Activated T-cell treated with anti-CD3 and anti-CD28 coated beads, Interleukin-2, amount 50 U/mL, for 72 hours (primary cell): ENCODE results near the gene PRAMEF11. TPM values are rescaled to one million over a fixed set of nuclear protein-coding genes. Genes with fewer than 3 reads are reported as not detected.
"Not testable (repeated sequence)": the region's sequence is repeated elsewhere in the genome, so short reads cannot be mapped to it uniquely, and the experiment has no call there.

ENCODE experiments used
- ATAC-seq, 2 donors: fragments of 150-1000 bp; cut with Tn5 transposase; replicated peaks in 1 of 2; 2 replicates each; pipeline ENCODE4 v1.10.0; 2021; ENCODE audit warnings: moderate library complexity in 2 of 2, mild to moderate bottlenecking in 1 of 2
- DNase-seq, 2 donors: peaks; one replicate each; pipeline ENCODE4 v3.0.0; 2021 to 2022; ENCODE audit warnings: mixed read lengths in 1 of 2
- H3K27ac Mint-ChIP-seq: one replicate; pipeline ENCODE4 v1.8.0; 2022; ENCODE audit warnings: mild to moderate bottlenecking, moderate library complexity, mixed read lengths
- H3K27me3 Mint-ChIP-seq: one replicate; pipeline ENCODE4 v1.8.0; 2022; ENCODE audit warnings: low read depth, mixed read lengths
- H3K36me3 Mint-ChIP-seq, 2 donors: one replicate each; pipeline ENCODE4 v1.8.0; 2022; ENCODE audit warnings: mixed read lengths in 2 of 2, mild to moderate bottlenecking in 1 of 2; ENCODE audit not compliant: insufficient read depth in 2 of 2
- H3K4me1 Mint-ChIP-seq: one replicate; pipeline ENCODE4 v1.8.0; 2022; ENCODE audit warnings: low read depth, mixed read lengths
- H3K4me3 Mint-ChIP-seq, 2 donors: one replicate each; pipeline ENCODE4 v1.8.0; 2022; ENCODE audit warnings: mild to moderate bottlenecking in 2 of 2, mixed read lengths in 2 of 2, moderate library complexity in 2 of 2
- H3K9me3 Mint-ChIP-seq, 2 donors: one replicate each; pipeline ENCODE4 v1.8.0; 2022; ENCODE audit warnings: mixed read lengths in 2 of 2
- total RNA-seq, 2 donors: library from RNA; stranded (reverse); gene quantifications; one replicate each; pipeline ENCODE4 v1.2.3, GENCODE V29; 2022

The PRAMEF11 gene
- not detected for total RNA-seq

GRCh38 chr1:12831310-12831709, at the start of gene PRAMEF11:
Gene PRAMEF11 (minus strand): TSS chr1:12831410. CDS start chr1:12828789, 2,621 bp downstream.
- not testable (repeated sequence) for ATAC-seq, H3K4me3 Mint-ChIP-seq, H3K36me3 Mint-ChIP-seq, H3K27ac Mint-ChIP-seq, H3K9me3 Mint-ChIP-seq, DNase-seq, H3K27me3 Mint-ChIP-seq, H3K4me1 Mint-ChIP-seq

DNA sequence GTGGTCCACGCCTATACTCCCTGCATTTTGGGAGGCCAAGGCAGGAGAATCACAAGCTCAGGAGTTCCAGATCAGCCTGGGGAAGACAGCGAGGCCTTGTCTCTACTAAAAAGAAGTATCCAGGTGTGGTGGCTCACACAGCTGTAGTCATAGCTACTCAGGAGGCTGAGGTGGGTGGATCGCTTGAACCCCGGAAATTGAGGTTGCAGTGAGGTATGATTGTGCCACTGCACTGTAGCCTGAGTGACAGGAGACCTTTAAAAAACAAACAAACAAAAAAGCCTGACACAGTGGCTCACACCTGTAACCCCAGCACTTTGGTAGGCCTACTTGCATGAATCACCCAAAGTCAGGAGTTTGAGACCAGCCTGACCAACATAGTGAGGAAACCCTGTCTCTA, 47.2 kb upstream of the PRAMEF11 start:
- not testable (repeated sequence) for H3K9me3 Mint-ChIP-seq, H3K4me3 Mint-ChIP-seq, H3K27ac Mint-ChIP-seq, ATAC-seq, H3K27me3 Mint-ChIP-seq, H3K36me3 Mint-ChIP-seq, DNase-seq, H3K4me1 Mint-ChIP-seq

DNA sequence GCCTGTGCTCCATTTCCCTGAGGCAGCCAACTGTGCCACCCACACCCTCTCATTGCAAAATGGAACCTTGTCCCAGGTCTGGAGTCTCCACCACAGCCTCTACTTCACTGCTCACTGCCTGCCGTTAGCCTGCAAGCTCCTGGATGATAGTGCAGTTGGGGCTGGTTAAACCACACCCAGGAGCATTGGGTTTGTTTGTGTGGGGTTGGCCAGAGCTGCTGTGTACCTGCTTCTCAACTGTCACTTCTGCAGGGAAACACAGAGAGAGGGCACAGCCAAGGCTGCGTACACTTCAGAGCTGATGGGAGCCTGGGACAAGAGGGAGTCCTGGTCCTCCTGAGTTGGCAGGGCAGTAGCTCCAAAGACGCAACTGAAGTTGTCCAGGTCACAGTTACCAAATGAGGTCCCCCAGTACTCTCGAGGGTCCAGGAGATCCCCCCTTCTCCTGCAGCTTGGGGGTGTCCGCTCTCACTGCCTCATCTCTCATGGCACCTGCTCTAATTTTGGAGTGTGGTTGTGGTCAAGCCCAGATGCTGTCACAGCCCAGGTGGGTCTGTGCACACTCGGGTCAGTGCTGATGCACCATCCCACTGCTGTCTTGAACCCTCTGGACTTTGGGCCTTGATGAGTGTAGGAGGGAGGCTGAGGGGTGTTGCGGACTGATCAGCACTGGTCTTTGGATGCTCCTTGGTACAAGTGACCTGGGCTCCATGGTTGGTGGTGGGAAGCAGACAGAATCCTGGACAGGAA, 32.1 kb upstream of the PRAMEF11 start:
- not testable (repeated sequence) for ATAC-seq, H3K9me3 Mint-ChIP-seq, H3K27me3 Mint-ChIP-seq, H3K36me3 Mint-ChIP-seq, DNase-seq, H3K4me1 Mint-ChIP-seq, H3K4me3 Mint-ChIP-seq, H3K27ac Mint-ChIP-seq

DNA sequence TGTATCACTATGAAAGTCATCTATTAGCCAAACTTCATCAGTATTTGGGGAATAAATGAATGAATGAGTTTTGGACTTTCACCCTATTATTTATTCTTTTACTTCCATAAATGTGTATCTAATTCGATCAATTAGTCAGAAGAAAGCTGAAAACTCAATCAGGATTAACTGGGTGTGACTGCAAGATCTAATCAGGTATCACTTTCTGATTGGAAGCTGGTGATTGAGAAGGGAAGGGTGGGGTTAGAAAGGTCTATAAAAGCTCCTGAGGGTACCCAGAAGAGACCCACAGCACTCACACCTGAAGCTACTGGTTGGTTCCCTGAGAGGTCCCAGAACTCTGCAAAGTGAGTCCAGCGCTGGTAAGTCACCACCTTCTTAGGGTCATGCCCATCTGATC, 25.6 kb upstream of the PRAMEF11 start, which contains the start of gene PRAMEF2:
Gene PRAMEF2, plus strand, starts transcription at position 301 of the 400 bp plus-strand sequence. CDS start 1,924 bp downstream, outside the sequence.
- ATAC-seq, DNase-seq, H3K27me3 Mint-ChIP-seq, H3K4me1 Mint-ChIP-seq, H3K4me3 Mint-ChIP-seq, H3K36me3 Mint-ChIP-seq, H3K9me3 Mint-ChIP-seq, H3K27ac Mint-ChIP-seq: not testable (repeated sequence)

- Mint-ChIP-seq H3K4me3 (no peak overlapping the region), H3K36me3 (peaks cover 0 to 1% of the 10 kb centered on the region in 2 donors), H3K4me1 (no peaks in the 10 kb centered on the region), H3K27ac (no peak overlapping the region), H3K9me3 (peaks cover 0 to 6% of the 10 kb centered on the region in 2 donors), H3K27me3 (peaks cover 13% of the 10 kb centered on the region)
- DNase-seq (no peak), ATAC-seq (no peak)
Measured at GRCh38 chr1:12851779-12852178, 20.6 kb upstream of the PRAMEF11 start.

- not testable (repeated sequence) for H3K36me3 Mint-ChIP-seq, DNase-seq, H3K4me1 Mint-ChIP-seq, H3K4me3 Mint-ChIP-seq, ATAC-seq, H3K9me3 Mint-ChIP-seq, H3K27ac Mint-ChIP-seq
- H3K27me3 Mint-ChIP-seq: peaks cover 13% of the 10 kb centered on the region
Measured at GRCh38 chr1:12848620-12849019, 17.4 kb upstream of the PRAMEF11 start, which contains the start of gene HNRNPCL1. Gene HNRNPCL1 (minus strand): TSS chr1:12848720. CDS start chr1:12848289, 431 bp downstream.

- not testable (repeated sequence) for H3K4me3 Mint-ChIP-seq, H3K27ac Mint-ChIP-seq, DNase-seq, H3K27me3 Mint-ChIP-seq, H3K36me3 Mint-ChIP-seq, H3K4me1 Mint-ChIP-seq, ATAC-seq, H3K9me3 Mint-ChIP-seq
Measured at GRCh38 chr1:12833251-12833650, 2.0 kb upstream of the PRAMEF11 start.

DNA sequence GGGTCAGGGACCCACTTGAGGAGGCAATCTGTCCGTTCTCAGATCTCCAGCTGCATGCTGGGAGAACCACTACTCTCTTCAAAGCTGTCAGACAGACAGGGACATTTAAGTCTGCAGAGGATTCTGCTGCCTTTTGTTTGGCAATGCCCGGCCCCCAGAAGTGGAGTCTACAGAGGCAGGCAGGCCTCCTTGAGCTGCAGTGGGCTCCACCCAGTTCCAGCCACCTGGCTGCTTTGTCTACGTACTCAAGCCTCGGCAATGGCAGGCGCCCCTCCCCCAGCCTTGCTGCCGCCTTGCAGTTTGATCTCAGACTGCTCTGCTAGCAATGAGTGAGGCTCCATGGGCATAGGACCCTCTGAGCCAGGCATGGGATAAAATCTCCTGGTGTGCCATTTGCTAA, 12.1 kb downstream of the PRAMEF11 start:
- not testable (repeated sequence) for H3K4me3 Mint-ChIP-seq, ATAC-seq, H3K4me1 Mint-ChIP-seq, H3K9me3 Mint-ChIP-seq, DNase-seq, H3K27ac Mint-ChIP-seq, H3K36me3 Mint-ChIP-seq
- peaks cover 31% of the 10 kb centered on the region for H3K27me3 Mint-ChIP-seq

DNA sequence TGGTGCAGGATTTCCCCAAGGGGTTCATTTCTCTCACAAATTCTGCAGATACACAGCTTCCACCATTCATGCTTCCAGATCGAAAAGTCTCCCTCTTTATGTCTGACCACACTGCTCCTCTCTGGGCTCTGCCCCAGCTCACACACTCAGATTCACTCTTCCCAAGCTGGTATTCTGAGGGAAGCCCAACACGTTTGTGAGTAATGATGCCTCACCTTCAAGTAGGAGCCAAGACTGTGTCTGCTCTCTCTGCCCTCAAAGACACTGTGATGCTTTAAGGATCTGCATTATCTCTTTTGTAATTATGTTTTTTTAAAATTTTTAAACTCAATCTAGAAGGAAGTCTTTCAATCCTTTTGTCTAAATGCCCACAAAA, 19.8 kb downstream of the PRAMEF11 start:
- Mint-ChIP-seq H3K4me1 (no peaks in the 10 kb centered on the region), H3K9me3 (no peaks in the 10 kb centered on the region), H3K4me3 (no peak overlapping the region), H3K27ac (no peak overlapping the region), H3K27me3 (peaks cover 15% of the 10 kb centered on the region), H3K36me3 (no peaks in the 10 kb centered on the region)
- ATAC-seq: no peak
- no peak for DNase-seq

DNA sequence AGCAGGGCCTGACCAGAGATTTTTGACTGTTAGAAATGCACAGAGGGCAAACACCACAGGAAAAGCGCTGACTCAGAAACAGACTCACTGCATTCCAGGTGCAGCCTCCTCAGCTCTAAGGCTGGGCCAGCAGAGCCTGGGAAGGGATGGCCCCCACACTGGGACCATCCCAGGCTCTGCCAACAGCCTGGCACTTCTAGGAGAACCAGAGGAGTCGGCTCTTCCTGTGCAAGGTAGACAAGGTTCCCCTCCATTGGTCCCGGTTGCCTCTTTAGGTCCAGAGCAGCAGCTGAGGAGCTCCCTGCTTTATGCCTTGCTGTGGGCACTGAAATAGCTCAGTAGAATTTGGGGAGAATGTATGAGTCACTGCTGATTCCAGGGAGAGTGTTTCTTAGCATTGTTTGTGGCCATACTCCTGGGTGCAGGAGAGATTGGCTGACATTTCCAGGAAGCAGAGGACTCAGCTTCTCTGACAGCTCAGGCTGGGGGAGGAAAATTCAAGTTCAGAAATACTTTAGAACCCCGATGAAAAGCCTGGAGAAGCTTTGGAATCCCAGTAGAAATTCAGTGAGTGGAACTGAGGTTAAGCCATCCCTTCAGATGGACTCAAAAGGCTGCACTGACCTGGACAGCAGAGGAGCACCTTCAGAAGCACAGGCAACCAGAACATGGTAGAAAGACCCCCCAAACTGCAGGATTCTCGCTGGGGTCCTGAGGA, 20.4 kb downstream of the PRAMEF11 start:
- no peaks in the 10 kb centered on the region for H3K4me1 Mint-ChIP-seq
- no peaks in the 10 kb centered on the region for H3K9me3 Mint-ChIP-seq
- no peak for DNase-seq
- no peaks in the 10 kb centered on the region for H3K36me3 Mint-ChIP-seq
- no peak for ATAC-seq
- no peak overlapping the region for H3K27ac Mint-ChIP-seq
- no peak overlapping the region for H3K4me3 Mint-ChIP-seq
- H3K27me3 Mint-ChIP-seq: peaks cover 19% of the 10 kb centered on the region

DNA sequence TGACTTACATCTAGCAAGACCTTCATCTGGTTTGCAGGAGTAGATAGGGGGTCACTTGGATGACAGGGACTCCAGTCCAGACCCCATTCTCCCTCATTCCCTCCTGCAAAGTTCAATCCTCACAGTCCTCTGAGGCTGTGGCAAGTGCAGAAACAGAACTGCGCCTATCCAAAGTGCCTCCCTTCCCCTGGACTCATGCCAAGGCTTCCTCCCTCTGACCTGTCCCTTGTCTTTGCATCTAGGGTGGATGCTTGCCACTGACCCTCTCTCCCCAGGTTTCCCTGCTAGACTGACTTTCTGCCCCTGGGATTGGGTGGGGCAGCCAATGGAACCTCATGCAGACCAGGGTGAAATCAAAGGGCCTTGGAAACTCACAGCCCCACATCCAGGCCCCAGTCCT, 21.3 kb downstream of the PRAMEF11 start:
- H3K9me3 Mint-ChIP-seq: peaks cover 4% of the 10 kb centered on the region in 2 donors
- no peak overlapping the region for H3K4me3 Mint-ChIP-seq
- DNase-seq (no peak), ATAC-seq (no peak)
- peaks cover 24% of the 10 kb centered on the region for H3K27me3 Mint-ChIP-seq
- H3K4me1 Mint-ChIP-seq: no peaks in the 10 kb centered on the region
- H3K36me3 Mint-ChIP-seq: peaks cover 0 to 3% of the 10 kb centered on the region in 2 donors
- H3K27ac Mint-ChIP-seq: no peak overlapping the region

- Mint-ChIP-seq H3K27ac (no peak overlapping the region), H3K36me3 (no peaks in the 10 kb centered on the region), H3K4me1 (no peaks in the 10 kb centered on the region), H3K4me3 (no peak overlapping the region), H3K9me3 (peaks cover 1 to 2% of the 10 kb centered on the region in 2 donors), H3K27me3 (no peaks in the 10 kb centered on the region)
- ATAC-seq (no peak), DNase-seq (no peak)
Measured at GRCh38 chr1:12799730-12800129, 31.5 kb downstream of the PRAMEF11 start.

DNA sequence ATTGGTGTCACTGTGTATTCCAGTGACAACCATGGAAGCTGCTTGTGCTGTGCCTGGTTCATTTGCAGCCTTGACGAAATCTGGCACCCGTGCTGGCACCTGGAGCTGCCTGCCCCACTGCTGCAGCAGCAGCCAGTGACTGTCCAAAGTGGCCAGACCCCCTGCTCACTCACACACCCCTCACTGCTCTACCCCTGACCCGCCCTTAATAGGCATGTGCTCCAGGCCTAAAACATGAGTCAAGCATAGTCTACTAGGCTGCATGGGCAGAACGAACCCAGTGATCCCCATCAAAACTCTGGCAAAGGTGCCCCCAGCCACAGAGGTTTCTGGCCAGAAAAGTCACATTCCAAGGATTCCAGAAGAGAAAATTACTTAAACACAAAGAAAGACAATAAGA, 32.3 kb downstream of the PRAMEF11 start:
- H3K27ac Mint-ChIP-seq: no peak overlapping the region
- H3K4me3 Mint-ChIP-seq: no peak overlapping the region
- peaks cover 0 to 1% of the 10 kb centered on the region in 2 donors for H3K9me3 Mint-ChIP-seq
- ATAC-seq (no peak), DNase-seq (no peak)
- no peaks in the 10 kb centered on the region for H3K27me3 Mint-ChIP-seq
- no peaks in the 10 kb centered on the region for H3K4me1 Mint-ChIP-seq
- no peaks in the 10 kb centered on the region for H3K36me3 Mint-ChIP-seq
